ENCODE data around the gene AQP5.

Gene AQP5

GRCh38 chr12:49961111-49961922, at the start of gene AQP5:
Gene AQP5 (plus strand): TSS chr12:49961872. CDS start chr12:49962018, 146 bp downstream.
- no peak for DNase-seq

GRCh38 chr12:49912345-49913255, 49.1 kb upstream of the AQP5 start:
- DNase-seq = no peak

- DNase-seq = no peak
Observed at GRCh38 chr12:49916129-49916919, 45.3 kb upstream of the AQP5 start.

GRCh38 chr12:49917166-49917787, 44.4 kb upstream of the AQP5 start:
- DNase-seq = no peak

GRCh38 chr12:49917788-49918173, 43.9 kb upstream of the AQP5 start:
- no peak for DNase-seq

- DNase-seq = no peak
Observed at GRCh38 chr12:49920241-49920914, 41.3 kb upstream of the AQP5 start.

GRCh38 chr12:49920915-49921286, 40.8 kb upstream of the AQP5 start:
- no peak for DNase-seq

- DNase-seq = no peak
Observed at GRCh38 chr12:49921299-49921698, 40.4 kb upstream of the AQP5 start.

- no peak for DNase-seq
Observed at GRCh38 chr12:49921936-49922335, 39.7 kb upstream of the AQP5 start.

GRCh38 chr12:49922349-49923034, 39.2 kb upstream of the AQP5 start:
- DNase-seq = no peak

- no peak for DNase-seq
Observed at GRCh38 chr12:49923035-49923644, 38.5 kb upstream of the AQP5 start.

GRCh38 chr12:49923880-49924556, 37.7 kb upstream of the AQP5 start:
- no peak for DNase-seq

- no peak for DNase-seq
Observed at GRCh38 chr12:49924628-49925246, 36.9 kb upstream of the AQP5 start.

- DNase-seq = no peak
Observed at GRCh38 chr12:49925433-49926204, 36.1 kb upstream of the AQP5 start.

GRCh38 chr12:49928471-49928870, 33.2 kb upstream of the AQP5 start:
- DNase-seq = no peak

- no peak for DNase-seq
Observed at GRCh38 chr12:49929581-49929980, 32.1 kb upstream of the AQP5 start.

GRCh38 chr12:49930515-49931288, 31.0 kb upstream of the AQP5 start:
- DNase-seq = no peak

GRCh38 chr12:49932023-49932422, 29.6 kb upstream of the AQP5 start:
- no peak for DNase-seq
